A673 (cell line): Measurements from ENCODE around the gene KCNAB2.

Source experiments
- CTCF ChIP-seq: fragments of 300-800, 200-600 bp; sonication (generic); conservative IDR thresholded peaks from 2 replicates; pipeline ENCODE4 v1.5.1; 2017; ENCODE audit warnings: low read depth, mild to moderate bottlenecking, antibody characterized with exemption, low read length, moderate library complexity, mixed read lengths
- EZH2 ChIP-seq: fragments of 200-600 bp; sonication (generic); IDR thresholded peaks from 2 replicates; pipeline ENCODE4 v1.6.1; 2017; ENCODE audit warnings: borderline replicate concordance, low read depth, mild to moderate bottlenecking, mixed read lengths, antibody characterized with exemption, low read length; ENCODE audit not compliant: poor library complexity, severe bottlenecking

- TF ChIP-seq CTCF (no peak), EZH2 (no peak)
Measured at GRCh38 chr1:6035303-6035702, 10.4 kb upstream of the KCNAB2 start.
